SK-N-MC (cell line): ENCODE measurements around the gene SPTLC1.

ENCODE experiments used
- EZH2 ChIP-seq: fragments of 200-600 bp; sonication (generic); IDR thresholded peaks from one replicate; pipeline ENCODE4 v1.6.1; 2017; ENCODE audit warnings: antibody characterized with exemption
- FOXP2 ChIP-seq: optimal IDR thresholded peaks from 2 replicates; pipeline ENCODE3; 2011; ENCODE audit warnings: mild to moderate bottlenecking, moderate library complexity; ENCODE audit not compliant: insufficient read depth; ENCODE audit errors: extremely low read length, control extremely low read depth
- POLR2AphosphoS5 ChIP-seq: IDR thresholded peaks from 2 replicates; pipeline ENCODE4 v1.6.1; 2012; ENCODE audit warnings: mild to moderate bottlenecking, low read depth, low read length, borderline replicate concordance

- TF ChIP-seq POLR2AphosphoS5 (peak; percentile 96), EZH2 (no peak), FOXP2 (no peak)
These were observed at the start of gene SPTLC1 for GRCh38 chr9:92115071-92115858.
